ENCODE data around the gene ANKRD23.

ANKRD23 gene

DNA sequence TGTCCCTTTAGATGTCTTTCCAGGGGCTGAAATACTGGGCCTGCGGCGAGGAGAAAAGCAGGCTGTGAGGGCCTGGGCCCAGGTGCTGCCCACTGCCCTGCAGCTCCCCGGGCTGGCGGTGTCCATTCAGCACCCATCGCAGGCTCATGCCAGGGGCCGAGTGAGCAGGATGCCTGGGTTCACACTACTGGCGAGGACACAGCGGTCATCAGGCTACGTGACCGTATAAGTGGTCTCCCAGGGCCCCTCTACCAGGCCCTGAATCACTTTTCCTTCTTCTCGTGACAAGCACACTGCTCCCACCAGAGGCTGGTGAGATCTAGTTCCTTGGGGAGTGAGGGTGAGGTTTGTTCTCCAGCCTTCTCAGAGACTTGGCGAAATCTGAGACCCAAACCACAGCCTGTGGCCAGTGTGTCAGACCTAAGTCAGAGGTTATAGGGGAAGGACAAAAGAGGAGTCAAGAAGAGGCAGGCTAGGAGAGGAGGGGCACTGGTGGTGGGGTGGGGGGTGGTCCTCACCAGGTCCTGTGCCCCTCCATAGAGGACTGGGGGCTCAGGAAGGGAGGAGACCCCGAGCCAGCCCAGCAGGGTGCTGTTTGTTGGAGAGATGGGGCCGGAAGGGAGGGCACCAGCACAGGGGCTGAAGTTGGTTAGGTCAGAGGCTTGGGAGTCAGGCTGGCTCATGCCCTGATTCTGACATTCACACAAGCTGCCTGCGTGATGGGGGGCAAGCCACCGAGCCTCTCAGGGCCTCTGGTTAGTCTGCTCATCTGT is 32.6 kb upstream of the ANKRD23 start:
- no peaks in the 10 kb centered on the region for H3K9me3 ChIP-seq (ENCODE audit: insufficient read depth, low read length)
- TF ChIP-seq SUZ12 (IDR thresholded peaks at IDR 0.05; ENCODE audit: extremely low read depth, insufficient read depth, insufficient read length) (no peak), ZNF274 (IDR thresholded peaks at IDR 0.05; ENCODE audit: low read depth, low read length) (no peak), YY1 (IDR thresholded peaks at IDR 0.05; ENCODE audit: insufficient read depth, insufficient read length) (no peak)
- H3K36me3 ChIP-seq (ENCODE audit: insufficient read depth, insufficient read length, low read length) = no peaks in the 10 kb centered on the region
- no peak overlapping the region for H3K4me3 ChIP-seq (ENCODE audit: insufficient read length, low read depth)
- DNase-seq (ENCODE audit: low read depth, low spot score) = no peak
- H3K27me3 ChIP-seq (ENCODE audit: insufficient read depth, insufficient read length) = peaks cover 4% of the 10 kb centered on the region
- peaks cover 52% of the 10 kb centered on the region for H3K4me1 ChIP-seq (ENCODE audit: insufficient read depth, insufficient read length)
- peak overlapping the region; percentile 58 for H3K9ac ChIP-seq (ENCODE audit: insufficient read length, low read depth)

DNA sequence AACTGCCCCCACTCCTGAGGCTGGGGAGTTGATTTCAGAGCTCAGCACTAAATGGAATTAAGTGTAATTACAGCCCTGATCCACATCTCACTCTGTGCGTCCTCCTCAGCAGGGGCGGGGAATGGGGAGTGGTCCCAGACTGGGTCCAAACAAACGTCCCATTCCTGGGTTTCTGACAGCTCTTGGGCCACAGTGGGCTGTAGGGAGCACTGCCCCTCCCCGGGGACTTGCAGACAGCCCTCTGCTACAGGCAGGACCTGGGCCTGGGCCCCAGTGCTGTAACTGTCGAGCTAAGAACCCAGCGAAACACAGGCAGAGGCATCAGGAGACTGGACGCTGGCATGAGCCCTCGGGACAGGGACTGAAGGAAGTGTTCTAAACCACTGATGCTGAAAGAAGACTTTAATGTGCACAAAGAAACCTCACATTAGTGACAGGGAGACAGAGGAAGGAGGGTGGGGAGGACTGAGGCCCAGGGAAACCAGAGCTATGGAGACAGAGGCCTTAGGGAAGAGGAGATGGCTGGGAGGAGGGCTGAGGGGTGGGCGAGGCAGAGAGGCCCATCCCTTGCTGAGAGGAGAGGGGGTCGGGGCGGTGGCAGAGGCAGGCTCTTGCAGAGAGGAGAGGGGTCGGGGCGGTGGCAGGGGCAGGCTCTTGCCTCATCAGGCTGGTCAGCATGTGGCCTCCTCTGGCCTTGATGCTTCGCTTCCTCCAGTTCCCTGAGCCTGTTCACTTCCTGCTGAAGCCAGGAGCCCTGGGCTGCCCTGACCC is 31.9 kb upstream of the ANKRD23 start:
- H3K9ac ChIP-seq (ENCODE audit: insufficient read length, low read depth) = peak overlapping the region; percentile 58
- no peak for DNase-seq (ENCODE audit: low read depth, low spot score)
- TF ChIP-seq YY1 (IDR thresholded peaks at IDR 0.05; ENCODE audit: insufficient read depth, insufficient read length) (no peak), ZNF274 (IDR thresholded peaks at IDR 0.05; ENCODE audit: low read depth, low read length) (no peak), SUZ12 (IDR thresholded peaks at IDR 0.05; ENCODE audit: extremely low read depth, insufficient read depth, insufficient read length) (no peak)

DNA sequence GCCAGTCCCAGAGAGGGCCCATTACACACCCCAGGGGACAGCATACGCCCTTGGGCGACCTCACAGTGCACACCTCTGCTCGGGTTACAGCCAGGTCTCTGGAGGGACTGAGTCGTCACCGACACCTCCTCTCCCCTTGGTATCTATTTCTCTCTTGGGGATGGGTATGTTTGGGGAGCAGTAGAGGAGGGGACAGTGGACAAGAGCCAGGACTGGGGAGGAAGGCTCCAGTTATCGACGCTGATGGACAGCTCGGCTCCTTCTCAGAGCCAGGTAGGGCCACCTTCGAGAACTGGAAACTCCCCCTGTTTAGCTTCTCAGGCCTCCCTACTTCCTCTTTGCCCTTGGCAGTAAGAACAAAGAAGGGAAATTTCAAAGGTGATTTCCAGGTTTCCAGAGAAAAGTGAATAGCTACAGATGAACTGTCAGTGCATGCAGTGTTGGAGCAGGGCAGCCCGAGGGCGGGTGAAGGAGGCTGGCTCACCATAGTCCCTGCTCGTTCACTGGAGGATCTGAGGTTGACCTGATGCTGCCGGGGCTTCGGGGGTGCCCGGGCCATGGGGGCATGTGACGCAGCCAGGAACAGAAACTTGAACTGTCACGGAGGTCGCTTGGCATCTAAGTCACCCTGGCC is 30.5 kb upstream of the ANKRD23 start:
- no peak for TF ChIP-seq ZNF274 (IDR thresholded peaks at IDR 0.05; ENCODE audit: low read depth, low read length)
- no peak for TF ChIP-seq YY1 (IDR thresholded peaks at IDR 0.05; ENCODE audit: insufficient read depth, insufficient read length)
- TF ChIP-seq SUZ12 (IDR thresholded peaks at IDR 0.05; ENCODE audit: extremely low read depth, insufficient read depth, insufficient read length) = no peak
- Histone ChIP-seq H3K4me1 (ENCODE audit: insufficient read depth, insufficient read length) (peaks cover 43% of the 10 kb centered on the region), H3K36me3 (ENCODE audit: insufficient read depth, insufficient read length, low read length) (no peaks in the 10 kb centered on the region), H3K27me3 (ENCODE audit: insufficient read depth, insufficient read length) (peaks cover 7% of the 10 kb centered on the region), H3K9me3 (ENCODE audit: insufficient read depth, low read length) (no peaks in the 10 kb centered on the region), H3K4me3 (ENCODE audit: insufficient read length, low read depth) (no peak overlapping the region), H3K9ac (ENCODE audit: insufficient read length, low read depth) (peak overlapping the region; percentile 28)
- no peak for DNase-seq (ENCODE audit: low read depth, low spot score)

More for the DNA sequence above, 31.9 kb upstream of the ANKRD23 start:
- H3K27me3 ChIP-seq (ENCODE audit: insufficient read depth, insufficient read length) = peaks cover 4% of the 10 kb centered on the region
- no peaks in the 10 kb centered on the region for H3K9me3 ChIP-seq (ENCODE audit: insufficient read depth, low read length)
- H3K4me1 ChIP-seq (ENCODE audit: insufficient read depth, insufficient read length) = peaks cover 52% of the 10 kb centered on the region
- H3K4me3 ChIP-seq (ENCODE audit: insufficient read length, low read depth) = no peak overlapping the region
- H3K36me3 ChIP-seq (ENCODE audit: insufficient read depth, insufficient read length, low read length) = no peaks in the 10 kb centered on the region

GRCh38 chr2:96873651-96874096 is 29.9 kb upstream of the ANKRD23 start:
- TF ChIP-seq SUZ12 (IDR thresholded peaks at IDR 0.05; ENCODE audit: extremely low read depth, insufficient read depth, insufficient read length) (no peak), YY1 (IDR thresholded peaks at IDR 0.05; ENCODE audit: insufficient read depth, insufficient read length) (no peak), ZNF274 (IDR thresholded peaks at IDR 0.05; ENCODE audit: low read depth, low read length) (no peak)
- Histone ChIP-seq H3K4me1 (ENCODE audit: insufficient read depth, insufficient read length) (peaks cover 38% of the 10 kb centered on the region), H3K4me3 (ENCODE audit: insufficient read length, low read depth) (no peak overlapping the region), H3K9ac (ENCODE audit: insufficient read length, low read depth) (peak overlapping the region; percentile 28), H3K9me3 (ENCODE audit: insufficient read depth, low read length) (no peaks in the 10 kb centered on the region), H3K27me3 (ENCODE audit: insufficient read depth, insufficient read length) (peaks cover 7% of the 10 kb centered on the region), H3K36me3 (ENCODE audit: insufficient read depth, insufficient read length, low read length) (no peaks in the 10 kb centered on the region)
- DNase-seq (ENCODE audit: low read depth, low spot score) = no peak

DNA sequence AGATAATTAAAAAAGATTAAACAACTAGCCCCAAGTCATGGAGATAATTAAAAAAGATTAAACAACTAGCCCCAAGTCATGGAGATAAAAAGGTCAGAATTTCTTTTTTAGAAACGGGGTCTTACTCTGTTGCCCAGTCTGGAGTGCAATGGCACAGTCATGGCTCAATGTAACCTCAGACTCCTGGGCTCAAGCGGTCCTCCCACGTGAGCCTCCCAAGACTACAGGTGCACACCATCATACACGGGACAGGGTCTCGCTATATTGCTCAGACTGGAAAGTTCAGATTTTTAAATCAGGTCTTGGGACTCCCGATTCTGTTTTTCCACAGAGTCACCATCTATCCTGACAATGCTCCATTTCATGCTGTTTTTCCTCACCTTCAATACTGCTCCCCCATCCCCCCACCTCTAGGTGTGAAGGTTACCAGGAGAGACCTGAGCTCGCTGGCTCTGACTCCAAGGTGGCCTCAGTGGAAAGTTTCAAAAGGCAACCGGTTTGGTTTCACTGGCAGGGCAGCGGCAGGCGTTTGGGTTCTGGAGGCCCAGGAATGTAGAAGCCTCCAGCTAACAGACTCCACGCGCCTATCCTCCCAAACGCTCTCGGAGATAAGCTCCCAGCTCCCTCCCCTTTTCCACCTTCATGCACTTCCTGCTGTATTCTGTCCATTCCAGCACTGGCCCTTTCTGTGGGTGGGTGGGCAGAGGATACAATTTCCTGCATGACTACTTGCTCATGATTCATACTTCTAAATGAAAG is 28.9 kb upstream of the ANKRD23 start:
- Histone ChIP-seq H3K36me3 (ENCODE audit: insufficient read depth, insufficient read length, low read length) (peaks cover 3% of the 10 kb centered on the region), H3K9ac (ENCODE audit: insufficient read length, low read depth) (no peak overlapping the region), H3K4me3 (ENCODE audit: insufficient read length, low read depth) (no peak overlapping the region), H3K27me3 (ENCODE audit: insufficient read depth, insufficient read length) (peaks cover 3% of the 10 kb centered on the region), H3K4me1 (ENCODE audit: insufficient read depth, insufficient read length) (peaks cover 32% of the 10 kb centered on the region), H3K9me3 (ENCODE audit: insufficient read depth, low read length) (no peaks in the 10 kb centered on the region)
- no peak for DNase-seq (ENCODE audit: low read depth, low spot score)
- no peak for TF ChIP-seq YY1 (IDR thresholded peaks at IDR 0.05; ENCODE audit: insufficient read depth, insufficient read length)
- no peak for TF ChIP-seq SUZ12 (IDR thresholded peaks at IDR 0.05; ENCODE audit: extremely low read depth, insufficient read depth, insufficient read length)
- no peak for TF ChIP-seq ZNF274 (IDR thresholded peaks at IDR 0.05; ENCODE audit: low read depth, low read length)

GRCh38 chr2:96870626-96871255 is 26.9 kb upstream of the ANKRD23 start:
- Histone ChIP-seq H3K9me3 (ENCODE audit: insufficient read depth, low read length) (no peaks in the 10 kb centered on the region), H3K4me1 (ENCODE audit: insufficient read depth, insufficient read length) (peaks cover 32% of the 10 kb centered on the region), H3K9ac (ENCODE audit: insufficient read length, low read depth) (peak overlapping the region; percentile 86), H3K27me3 (ENCODE audit: insufficient read depth, insufficient read length) (peaks cover 3% of the 10 kb centered on the region), H3K36me3 (ENCODE audit: insufficient read depth, insufficient read length, low read length) (peaks cover 23% of the 10 kb centered on the region), H3K4me3 (ENCODE audit: insufficient read length, low read depth) (peak overlapping the region; percentile 83)
- no peak for TF ChIP-seq YY1 (IDR thresholded peaks at IDR 0.05; ENCODE audit: insufficient read depth, insufficient read length)
- TF ChIP-seq ZNF274 (IDR thresholded peaks at IDR 0.05; ENCODE audit: low read depth, low read length) = no peak
- TF ChIP-seq SUZ12 (IDR thresholded peaks at IDR 0.05; ENCODE audit: extremely low read depth, insufficient read depth, insufficient read length) = no peak
- DNase-seq (ENCODE audit: low read depth, low spot score) = no peak

All from NT2/D1 (cell line).